ENCODE measurements around the gene PEX14. TPM values are rescaled to one million over a fixed set of nuclear protein-coding genes. Genes with fewer than 3 reads are reported as not detected.

The PEX14 gene
- polyA plus RNA-seq, 1 donor (not counting 4 experiments of a cell fraction or from before 2014, with no cell fraction given), result 8.4 TPM

GRCh38 chr1:10432910-10433700 lies 41.6 kb upstream of the PEX14 start:
- dilution Hi-C loops (cut with MboI; ENCODE audit: extremely low pct_ligation_motif_present, low sequenced_read_pairs), result no loop called here
- Histone ChIP-seq H3K9me1 (ENCODE audit: control insufficient read depth, extremely low read depth, insufficient read depth, low read length) (no peaks in the 10 kb centered on the region), H3K36me3 (ENCODE audit: control insufficient read depth in 2 of 2, extremely low read depth in 1 of 2, insufficient read depth in 2 of 2, low read length in 2 of 2) (peaks cover 0 to 2% of the 10 kb centered on the region in 2 experiments), H3K9ac (ENCODE audit: control insufficient read depth, extremely low read depth, insufficient read depth, low read length) (no peak overlapping the region), H3K79me2 (ENCODE audit: control insufficient read depth, insufficient read depth, low read length) (peaks cover 10% of the 10 kb centered on the region), H3K4me3 (ENCODE audit: control insufficient read depth in 2 of 3, extremely low read depth in 1 of 3, insufficient read depth in 2 of 3, low read depth in 1 of 3, low read length in 3 of 3) (no peak overlapping the region), H3K9me3 (ENCODE audit: control insufficient read depth, low read depth, low read length) (no peaks in the 10 kb centered on the region), H3K27me3 (ENCODE audit: control insufficient read depth, extremely low read depth, insufficient read depth, low read length) (no peaks in the 10 kb centered on the region), H3K27ac (ENCODE audit: control insufficient read depth, insufficient read depth, low read length) (no peak overlapping the region), H2AFZ (ENCODE audit: control insufficient read depth, low read length) (no peak overlapping the region), H3K4me1 (ENCODE audit: control insufficient read depth, extremely low read depth, insufficient read depth, low read length) (peaks cover 12% of the 10 kb centered on the region), H3K4me2 (ENCODE audit: control insufficient read depth, extremely low read depth, insufficient read depth, low read depth, low read length) (no peak overlapping the region), H4K20me1 (ENCODE audit: control insufficient read depth, extremely low read depth, insufficient read depth, low read length) (no peaks in the 10 kb centered on the region)
- no peak for TF ChIP-seq CTCF (optimal IDR thresholded peaks at IDR 0.05 in 1 of 3, IDR thresholded peaks at IDR 0.05 in 1 of 3, conservative IDR thresholded peaks at IDR 0.05 in 1 of 3; ENCODE audit: extremely low read depth in 1 of 3, insufficient read depth in 2 of 3, low read length in 3 of 3)
- no peak for TF ChIP-seq EZH2 (IDR thresholded peaks at IDR 0.05; ENCODE audit: low read length)
- DNase-seq (ENCODE audit: low read depth, low spot score) (no peak), FAIRE-seq (no peak)

GRCh38 chr1:10433790-10434189 lies 41.0 kb upstream of the PEX14 start:
- Histone ChIP-seq H3K27ac (ENCODE audit: control insufficient read depth, insufficient read depth, low read length) (no peak overlapping the region), H2AFZ (ENCODE audit: control insufficient read depth, low read length) (no peak overlapping the region), H3K9ac (ENCODE audit: control insufficient read depth, extremely low read depth, insufficient read depth, low read length) (no peak overlapping the region), H3K36me3 (ENCODE audit: control insufficient read depth in 2 of 2, extremely low read depth in 1 of 2, insufficient read depth in 2 of 2, low read length in 2 of 2) (peaks cover 0 to 2% of the 10 kb centered on the region in 2 experiments), H3K4me2 (ENCODE audit: control insufficient read depth, extremely low read depth, insufficient read depth, low read depth, low read length) (no peak overlapping the region), H3K4me1 (ENCODE audit: control insufficient read depth, extremely low read depth, insufficient read depth, low read length) (peaks cover 12% of the 10 kb centered on the region), H3K9me1 (ENCODE audit: control insufficient read depth, extremely low read depth, insufficient read depth, low read length) (no peaks in the 10 kb centered on the region), H3K27me3 (ENCODE audit: control insufficient read depth, extremely low read depth, insufficient read depth, low read length) (no peaks in the 10 kb centered on the region), H3K4me3 (ENCODE audit: control insufficient read depth in 2 of 3, extremely low read depth in 1 of 3, insufficient read depth in 2 of 3, low read depth in 1 of 3, low read length in 3 of 3) (no peak overlapping the region), H4K20me1 (ENCODE audit: control insufficient read depth, extremely low read depth, insufficient read depth, low read length) (no peaks in the 10 kb centered on the region), H3K79me2 (ENCODE audit: control insufficient read depth, insufficient read depth, low read length) (peaks cover 10% of the 10 kb centered on the region), H3K9me3 (ENCODE audit: control insufficient read depth, low read depth, low read length) (no peaks in the 10 kb centered on the region)
- no peak for FAIRE-seq
- no peak for TF ChIP-seq EZH2 (IDR thresholded peaks at IDR 0.05; ENCODE audit: low read length)
- TF ChIP-seq CTCF (optimal IDR thresholded peaks at IDR 0.05 in 1 of 3, IDR thresholded peaks at IDR 0.05 in 1 of 3, conservative IDR thresholded peaks at IDR 0.05 in 1 of 3; ENCODE audit: extremely low read depth in 1 of 3, insufficient read depth in 2 of 3, low read length in 3 of 3), result no peak
- dilution Hi-C loops (cut with MboI; ENCODE audit: extremely low pct_ligation_motif_present, low sequenced_read_pairs), result no loop called here
- DNase-seq (ENCODE audit: low read depth, low spot score), result no peak

Data from keratinocyte (primary cell).